Tibial nerve (tissue), 4 donors: Measurements from ENCODE around the gene CRYL1. TPM values are rescaled to one million over a fixed set of nuclear protein-coding genes. Genes with fewer than 3 reads are reported as not detected.

Experiments
- DNase-seq, 2 donors: peaks; one replicate each; pipeline ENCODE4 v3.0.0-alpha.2; 2019; ENCODE audit warnings: low spot score in 2 of 2
- H3K27ac ChIP-seq, 4 donors: fragments of 200-600 bp; sonication (generic) in 3 of 4; one replicate each; pipeline ENCODE4 v1.5.1; 2017 to 2019; ENCODE audit warnings: mild to moderate bottlenecking in 1 of 4
- H3K27me3 ChIP-seq, 2 donors: fragments of 200-600 bp; sonication (generic) in 1 of 2; one replicate each; pipeline versions ENCODE4 v1.5.1 to v1.6.0; 2017 to 2019
- H3K36me3 ChIP-seq, 3 donors: fragments of 200-600 bp; sonication (generic); one replicate each; pipeline ENCODE4 v1.5.1; 2018 to 2019
- H3K4me1 ChIP-seq, 4 donors: fragments of 200-600 bp; sonication (generic) in 3 of 4; one replicate each; pipeline ENCODE4 v1.5.1; 2017 to 2019
- H3K4me3 ChIP-seq, 4 donors: fragments of 200-600 bp; sonication (generic) in 3 of 4; one replicate each; pipeline ENCODE4 v1.5.1; 2017 to 2019; ENCODE audit warnings: mild to moderate bottlenecking in 1 of 4, moderate library complexity in 1 of 4
- H3K9me3 ChIP-seq, 4 donors: fragments of 200-600 bp; sonication (generic) in 3 of 4; one replicate each; pipeline ENCODE4 v1.5.1; 2017 to 2019
- CTCF ChIP-seq, 5 experiments: fragments of 200-600 bp in 3 of 5; fragments of 450-650 bp in 2 of 5; sonication (generic) in 3 of 5; IDR thresholded peaks; one replicate each; pipeline ENCODE4 v1.5.1; 2016 to 2019; ENCODE audit warnings: antibody characterized with exemption in 5 of 5, mild to moderate bottlenecking in 3 of 5, moderate library complexity in 2 of 5
- EP300 ChIP-seq, 2 donors: sonication (generic); formaldehyde crosslinking; IDR thresholded peaks; one replicate each; pipeline ENCODE4 v1.6.1; 2017; ENCODE audit warnings: antibody characterized with exemption in 2 of 2, mild to moderate bottlenecking in 1 of 2
- POLR2A ChIP-seq, 2 donors: fragments of 450-650 bp; IDR thresholded peaks; one replicate each; pipeline ENCODE4 v1.6.1; 2017; ENCODE audit warnings: antibody characterized with exemption in 2 of 2, mild to moderate bottlenecking in 2 of 2, moderate library complexity in 2 of 2
- WGBS, 2 donors: methylation state at CpG; one replicate each; pipeline ENCODE4 v1.1.5; 2018; 5-methylcytosine and 5-hydroxymethylcytosine counted together
- total RNA-seq, 4 donors: library from RNA; depleted of rRNA; stranded (reverse); fragments of >200 nt; gene quantifications; one replicate each; pipeline ENCODE4 v1.1.0, GENCODE V29; 2016

CRYL1 gene
- total RNA-seq, 4 donors from 2014 or later, result 33.9 to 60.5 (median 49.5) TPM

GRCh38 chr13:20505405-20506366, 20.0 kb downstream of the CRYL1 start:
- no peaks in the 10 kb centered on the region for H3K4me1 ChIP-seq
- WGBS, 2 donors, result 76 to 87% methylated on average over 10 of the region's 10 CpGs
- DNase-seq, result no peak
- H3K36me3 ChIP-seq, result peaks cover 0 to 44% (median 0%) of the 10 kb centered on the region in 3 donors
- H3K27me3 ChIP-seq, result no peaks in the 10 kb centered on the region
- no peaks in the 10 kb centered on the region for H3K9me3 ChIP-seq
- peak overlapping the region in 1 of 4 donors; percentile 23 for H3K27ac ChIP-seq
- TF ChIP-seq EP300 (IDR thresholded peaks at IDR 0.05) (peak in 1 of 2 donors; percentile 30), CTCF (IDR thresholded peaks at IDR 0.05) (no peak)
- H3K4me3 ChIP-seq, result no peak overlapping the region

- H3K36me3 ChIP-seq, result peaks cover 0 to 35% (median 0%) of the 10 kb centered on the region in 3 donors
- H3K4me1 ChIP-seq, result no peaks in the 10 kb centered on the region
- no peak overlapping the region for H3K27ac ChIP-seq
- DNase-seq, result no peak
- peaks cover 0 to 8% (median 0%) of the 10 kb centered on the region in 4 donors for H3K9me3 ChIP-seq
- no peak overlapping the region for H3K4me3 ChIP-seq
- TF ChIP-seq POLR2A (IDR thresholded peaks at IDR 0.05) (no peak), EP300 (IDR thresholded peaks at IDR 0.05) (no peak), CTCF (IDR thresholded peaks at IDR 0.05) (no peak)
- H3K27me3 ChIP-seq, result no peaks in the 10 kb centered on the region
- WGBS, 2 donors, result 90 to 91% methylated on average over 16 of the region's 16 CpGs
These were observed 22.3 kb downstream of the CRYL1 start for GRCh38 chr13:20503088-20504083.

GRCh38 chr13:20501592-20501991, 24.1 kb downstream of the CRYL1 start:
- no peaks in the 10 kb centered on the region for H3K4me1 ChIP-seq
- DNase-seq, result no peak
- H3K36me3 ChIP-seq, result peaks cover 0 to 30% (median 0%) of the 10 kb centered on the region in 3 donors
- H3K9me3 ChIP-seq, result peaks cover 0 to 8% (median 0%) of the 10 kb centered on the region in 4 donors
- no peak for TF ChIP-seq CTCF (IDR thresholded peaks at IDR 0.05)
- no peak for TF ChIP-seq EP300 (IDR thresholded peaks at IDR 0.05)
- H3K27ac ChIP-seq, result no peak overlapping the region
- H3K27me3 ChIP-seq, result no peaks in the 10 kb centered on the region
- no peak overlapping the region for H3K4me3 ChIP-seq
- WGBS, 2 donors, result 57 to 62% methylated on average over 4 of the region's 4 CpGs

- Histone ChIP-seq H3K4me3 (no peak overlapping the region), H3K27me3 (no peaks in the 10 kb centered on the region), H3K4me1 (peaks cover 0 to 2% (median 0%) of the 10 kb centered on the region in 4 donors), H3K36me3 (peaks cover 0 to 27% (median 0%) of the 10 kb centered on the region in 3 donors), H3K9me3 (peaks cover 0 to 8% (median 0%) of the 10 kb centered on the region in 4 donors), H3K27ac (no peak overlapping the region)
- no peak for DNase-seq
- TF ChIP-seq POLR2A (IDR thresholded peaks at IDR 0.05) (no peak), EP300 (IDR thresholded peaks at IDR 0.05) (no peak), CTCF (IDR thresholded peaks at IDR 0.05) (no peak)
- WGBS, 2 donors, result 86 to 94% methylated on average over 2 of the region's 2 CpGs
These were observed 24.5 kb downstream of the CRYL1 start for GRCh38 chr13:20501120-20501519.
